ENCODE measurements around the gene NELL1.

The NELL1 gene
- 0 to 0.04 (median 0) reads per million in 3 experiments for total RNA-seq

- DNase-seq: no peak
These were observed at the start of gene NELL1 for GRCh38 chr11:20668844-20669819. Gene NELL1, plus strand, starts transcription at chr11:20669586.

GRCh38 chr11:20620988-20621387 lies 48.4 kb upstream of the NELL1 start:
- no peak for DNase-seq

- DNase-seq: no peak
These were observed 47.7 kb upstream of the NELL1 start for GRCh38 chr11:20621679-20622078.

GRCh38 chr11:20623252-20623651 lies 46.1 kb upstream of the NELL1 start:
- DNase-seq: no peak

GRCh38 chr11:20626279-20626678 lies 43.1 kb upstream of the NELL1 start:
- no peak for DNase-seq

GRCh38 chr11:20627026-20627425 lies 42.4 kb upstream of the NELL1 start:
- DNase-seq: no peak

- no peak for DNase-seq
These were observed 41.7 kb upstream of the NELL1 start for GRCh38 chr11:20627701-20628100.

- no peak for DNase-seq
These were observed 37.7 kb upstream of the NELL1 start for GRCh38 chr11:20631519-20632168.

GRCh38 chr11:20632169-20632532 lies 37.2 kb upstream of the NELL1 start:
- DNase-seq: no peak

GRCh38 chr11:20634044-20634443 lies 35.3 kb upstream of the NELL1 start:
- DNase-seq: no peak

GRCh38 chr11:20634781-20635180 lies 34.6 kb upstream of the NELL1 start:
- DNase-seq: no peak

- no peak for DNase-seq
These were observed 31.3 kb upstream of the NELL1 start for GRCh38 chr11:20638074-20638473.

- DNase-seq: no peak
These were observed 29.7 kb upstream of the NELL1 start for GRCh38 chr11:20639688-20640087.

GRCh38 chr11:20640401-20640800 lies 29.0 kb upstream of the NELL1 start:
- DNase-seq: no peak

GRCh38 chr11:20644360-20644759 lies 25.0 kb upstream of the NELL1 start:
- no peak for DNase-seq

- peak; percentile 11 for DNase-seq
These were observed 21.3 kb upstream of the NELL1 start for GRCh38 chr11:20647976-20648565.

- DNase-seq: no peak
These were observed 17.1 kb upstream of the NELL1 start for GRCh38 chr11:20652150-20652806.

GRCh38 chr11:20654038-20654437 lies 15.3 kb upstream of the NELL1 start:
- no peak for DNase-seq

GRCh38 chr11:20656901-20657300 lies 12.5 kb upstream of the NELL1 start:
- no peak for DNase-seq

- DNase-seq: no peak
These were observed 11.3 kb upstream of the NELL1 start for GRCh38 chr11:20658135-20658534.

- no peak for DNase-seq
These were observed 7.9 kb upstream of the NELL1 start for GRCh38 chr11:20661445-20661844.

GRCh38 chr11:20661850-20662249 lies 7.5 kb upstream of the NELL1 start:
- DNase-seq: no peak

All from central memory CD4-positive, alpha-beta T cell (primary cell).